ENCODE measurements around the gene PAQR9. TPM values are rescaled to one million over a fixed set of nuclear protein-coding genes. Genes with fewer than 3 reads are reported as not detected.

PAQR9 gene
- total and polyA plus RNA-seq, 9 of the 15 experiments (the other 6 are each of a cell fraction or from before 2014, with no cell fraction given), result 0.04 to 0.58 (median 0.22) TPM

DNA sequence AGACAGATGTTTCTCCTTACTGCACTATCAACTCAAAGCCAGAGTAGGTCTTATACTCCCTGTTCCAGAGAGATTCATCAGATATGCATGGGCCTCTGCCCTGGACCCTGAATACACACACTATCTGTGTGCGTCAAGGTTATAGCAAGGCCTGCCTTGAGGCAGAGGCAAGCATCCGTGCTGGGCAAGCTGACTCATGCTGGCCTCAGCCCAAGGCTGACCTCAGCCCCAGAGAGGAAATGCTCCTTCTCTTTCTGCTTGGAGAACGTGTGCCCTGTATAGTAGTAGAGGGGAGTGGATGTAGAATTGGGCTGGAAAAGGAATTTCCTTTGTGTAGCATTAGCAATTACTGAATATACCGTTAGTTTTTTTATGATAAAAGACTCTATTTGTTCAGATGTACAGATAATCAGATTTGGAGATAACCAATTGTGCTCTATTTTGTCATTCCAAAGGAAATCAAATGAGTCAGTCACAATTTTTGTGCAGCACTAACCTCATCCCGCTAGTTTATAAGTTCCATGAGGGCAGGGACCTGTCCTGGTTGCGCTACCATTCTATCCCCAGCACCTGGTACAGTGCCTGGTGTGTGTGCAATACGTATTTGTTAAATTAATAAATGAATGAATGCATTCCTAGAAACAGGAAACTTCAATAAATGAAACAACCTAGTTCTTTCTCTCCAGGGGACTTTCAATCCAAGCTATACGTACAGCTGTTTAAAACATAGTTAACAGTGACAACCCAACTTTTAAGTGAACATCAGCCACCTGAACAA, 13.3 kb upstream of the PAQR9 start (continued):
- TF ChIP-seq, protein P1, sequence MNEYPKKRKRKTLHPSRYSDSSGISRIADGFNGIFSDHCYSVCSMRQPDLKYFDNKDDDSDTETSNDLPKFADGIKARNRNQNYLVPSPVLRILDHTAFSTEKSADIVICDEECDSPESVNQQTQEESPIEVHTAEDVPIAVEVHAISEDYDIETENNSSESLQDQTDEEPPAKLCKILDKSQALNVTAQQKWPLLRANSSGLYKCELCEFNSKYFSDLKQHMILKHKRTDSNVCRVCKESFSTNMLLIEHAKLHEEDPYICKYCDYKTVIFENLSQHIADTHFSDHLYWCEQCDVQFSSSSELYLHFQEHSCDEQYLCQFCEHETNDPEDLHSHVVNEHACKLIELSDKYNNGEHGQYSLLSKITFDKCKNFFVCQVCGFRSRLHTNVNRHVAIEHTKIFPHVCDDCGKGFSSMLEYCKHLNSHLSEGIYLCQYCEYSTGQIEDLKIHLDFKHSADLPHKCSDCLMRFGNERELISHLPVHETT (CRISPR knock-in tag; conservative IDR thresholded peaks at IDR 0.05 in 1 of 2, IDR thresholded peaks at IDR 0.05 in 1 of 2), result peak in 1 of 2 experiments; percentile 72; a peak in 1 of 4 replicates
- TF ChIP-seq CBFB (CRISPR knock-in tag; IDR thresholded peaks at IDR 0.05), result no peak
- TF ChIP-seq ZNF239 (CRISPR knock-in tag; IDR thresholded peaks at IDR 0.05), result peak; percentile 86
- TF ChIP-seq, protein P2, sequence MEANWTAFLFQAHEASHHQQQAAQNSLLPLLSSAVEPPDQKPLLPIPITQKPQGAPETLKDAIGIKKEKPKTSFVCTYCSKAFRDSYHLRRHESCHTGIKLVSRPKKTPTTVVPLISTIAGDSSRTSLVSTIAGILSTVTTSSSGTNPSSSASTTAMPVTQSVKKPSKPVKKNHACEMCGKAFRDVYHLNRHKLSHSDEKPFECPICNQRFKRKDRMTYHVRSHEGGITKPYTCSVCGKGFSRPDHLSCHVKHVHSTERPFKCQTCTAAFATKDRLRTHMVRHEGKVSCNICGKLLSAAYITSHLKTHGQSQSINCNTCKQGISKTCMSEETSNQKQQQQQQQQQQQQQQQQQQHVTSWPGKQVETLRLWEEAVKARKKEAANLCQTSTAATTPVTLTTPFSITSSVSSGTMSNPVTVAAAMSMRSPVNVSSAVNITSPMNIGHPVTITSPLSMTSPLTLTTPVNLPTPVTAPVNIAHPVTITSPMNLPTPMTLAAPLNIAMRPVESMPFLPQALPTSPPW (CRISPR knock-in tag; IDR thresholded peaks at IDR 0.05), result peak; percentile 51
- no peak for TF ChIP-seq ZNF274 (IDR thresholded peaks at IDR 0.05; ENCODE audit: borderline replicate concordance, low read depth, low read length)
- TF ChIP-seq ZNF263 (CRISPR knock-in tag; IDR thresholded peaks at IDR 0.05; ENCODE audit: borderline replicate concordance), result peak; percentile 13; the same call in 1 of the 2 replicates
- no peak for TF ChIP-seq KAT7 (CRISPR knock-in tag; IDR thresholded peaks at IDR 0.05; ENCODE audit: borderline replicate concordance)
- TF ChIP-seq, protein P3, sequence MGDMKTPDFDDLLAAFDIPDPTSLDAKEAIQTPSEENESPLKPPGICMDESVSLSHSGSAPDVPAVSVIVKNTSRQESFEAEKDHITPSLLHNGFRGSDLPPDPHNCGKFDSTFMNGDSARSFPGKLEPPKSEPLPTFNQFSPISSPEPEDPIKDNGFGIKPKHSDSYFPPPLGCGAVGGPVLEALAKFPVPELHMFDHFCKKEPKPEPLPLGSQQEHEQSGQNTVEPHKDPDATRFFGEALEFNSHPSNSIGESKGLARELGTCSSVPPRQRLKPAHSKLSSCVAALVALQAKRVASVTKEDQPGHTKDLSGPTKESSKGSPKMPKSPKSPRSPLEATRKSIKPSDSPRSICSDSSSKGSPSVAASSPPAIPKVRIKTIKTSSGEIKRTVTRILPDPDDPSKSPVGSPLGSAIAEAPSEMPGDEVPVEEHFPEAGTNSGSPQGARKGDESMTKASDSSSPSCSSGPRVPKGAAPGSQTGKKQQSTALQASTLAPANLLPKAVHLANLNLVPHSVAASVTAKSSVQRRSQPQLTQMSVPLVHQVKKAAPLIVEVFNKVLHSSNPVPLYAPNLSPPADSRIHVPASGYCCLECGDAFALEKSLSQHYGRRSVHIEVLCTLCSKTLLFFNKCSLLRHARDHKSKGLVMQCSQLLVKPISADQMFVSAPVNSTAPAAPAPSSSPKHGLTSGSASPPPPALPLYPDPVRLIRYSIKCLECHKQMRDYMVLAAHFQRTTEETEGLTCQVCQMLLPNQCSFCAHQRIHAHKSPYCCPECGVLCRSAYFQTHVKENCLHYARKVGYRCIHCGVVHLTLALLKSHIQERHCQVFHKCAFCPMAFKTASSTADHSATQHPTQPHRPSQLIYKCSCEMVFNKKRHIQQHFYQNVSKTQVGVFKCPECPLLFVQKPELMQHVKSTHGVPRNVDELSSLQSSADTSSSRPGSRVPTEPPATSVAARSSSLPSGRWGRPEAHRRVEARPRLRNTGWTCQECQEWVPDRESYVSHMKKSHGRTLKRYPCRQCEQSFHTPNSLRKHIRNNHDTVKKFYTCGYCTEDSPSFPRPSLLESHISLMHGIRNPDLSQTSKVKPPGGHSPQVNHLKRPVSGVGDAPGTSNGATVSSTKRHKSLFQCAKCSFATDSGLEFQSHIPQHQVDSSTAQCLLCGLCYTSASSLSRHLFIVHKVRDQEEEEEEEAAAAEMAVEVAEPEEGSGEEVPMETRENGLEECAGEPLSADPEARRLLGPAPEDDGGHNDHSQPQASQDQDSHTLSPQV (IDR thresholded peaks at IDR 0.05), result peak; percentile 34; the same call in 1 of the 2 replicates
- TF ChIP-seq, protein P4, sequence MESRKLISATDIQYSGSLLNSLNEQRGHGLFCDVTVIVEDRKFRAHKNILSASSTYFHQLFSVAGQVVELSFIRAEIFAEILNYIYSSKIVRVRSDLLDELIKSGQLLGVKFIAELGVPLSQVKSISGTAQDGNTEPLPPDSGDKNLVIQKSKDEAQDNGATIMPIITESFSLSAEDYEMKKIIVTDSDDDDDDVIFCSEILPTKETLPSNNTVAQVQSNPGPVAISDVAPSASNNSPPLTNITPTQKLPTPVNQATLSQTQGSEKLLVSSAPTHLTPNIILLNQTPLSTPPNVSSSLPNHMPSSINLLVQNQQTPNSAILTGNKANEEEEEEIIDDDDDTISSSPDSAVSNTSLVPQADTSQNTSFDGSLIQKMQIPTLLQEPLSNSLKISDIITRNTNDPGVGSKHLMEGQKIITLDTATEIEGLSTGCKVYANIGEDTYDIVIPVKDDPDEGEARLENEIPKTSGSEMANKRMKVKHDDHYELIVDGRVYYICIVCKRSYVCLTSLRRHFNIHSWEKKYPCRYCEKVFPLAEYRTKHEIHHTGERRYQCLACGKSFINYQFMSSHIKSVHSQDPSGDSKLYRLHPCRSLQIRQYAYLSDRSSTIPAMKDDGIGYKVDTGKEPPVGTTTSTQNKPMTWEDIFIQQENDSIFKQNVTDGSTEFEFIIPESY (CRISPR knock-in tag; IDR thresholded peaks at IDR 0.05), result peak; percentile 90; the same call in 1 of the 2 replicates
- TF ChIP-seq ELF4 (CRISPR knock-in tag; IDR thresholded peaks at IDR 0.05), result peak; percentile 52; the same call in 1 of the 2 replicates
- TF ChIP-seq, protein P5, sequence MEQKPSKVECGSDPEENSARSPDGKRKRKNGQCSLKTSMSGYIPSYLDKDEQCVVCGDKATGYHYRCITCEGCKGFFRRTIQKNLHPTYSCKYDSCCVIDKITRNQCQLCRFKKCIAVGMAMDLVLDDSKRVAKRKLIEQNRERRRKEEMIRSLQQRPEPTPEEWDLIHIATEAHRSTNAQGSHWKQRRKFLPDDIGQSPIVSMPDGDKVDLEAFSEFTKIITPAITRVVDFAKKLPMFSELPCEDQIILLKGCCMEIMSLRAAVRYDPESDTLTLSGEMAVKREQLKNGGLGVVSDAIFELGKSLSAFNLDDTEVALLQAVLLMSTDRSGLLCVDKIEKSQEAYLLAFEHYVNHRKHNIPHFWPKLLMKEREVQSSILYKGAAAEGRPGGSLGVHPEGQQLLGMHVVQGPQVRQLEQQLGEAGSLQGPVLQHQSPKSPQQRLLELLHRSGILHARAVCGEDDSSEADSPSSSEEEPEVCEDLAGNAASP (IDR thresholded peaks at IDR 0.05), result no peak
- TF ChIP-seq CBFA2T3 (IDR thresholded peaks at IDR 0.05), result peak; percentile 98

All from K562 (cell line).